ENCODE measurements around the gene GAB2.

DNA sequence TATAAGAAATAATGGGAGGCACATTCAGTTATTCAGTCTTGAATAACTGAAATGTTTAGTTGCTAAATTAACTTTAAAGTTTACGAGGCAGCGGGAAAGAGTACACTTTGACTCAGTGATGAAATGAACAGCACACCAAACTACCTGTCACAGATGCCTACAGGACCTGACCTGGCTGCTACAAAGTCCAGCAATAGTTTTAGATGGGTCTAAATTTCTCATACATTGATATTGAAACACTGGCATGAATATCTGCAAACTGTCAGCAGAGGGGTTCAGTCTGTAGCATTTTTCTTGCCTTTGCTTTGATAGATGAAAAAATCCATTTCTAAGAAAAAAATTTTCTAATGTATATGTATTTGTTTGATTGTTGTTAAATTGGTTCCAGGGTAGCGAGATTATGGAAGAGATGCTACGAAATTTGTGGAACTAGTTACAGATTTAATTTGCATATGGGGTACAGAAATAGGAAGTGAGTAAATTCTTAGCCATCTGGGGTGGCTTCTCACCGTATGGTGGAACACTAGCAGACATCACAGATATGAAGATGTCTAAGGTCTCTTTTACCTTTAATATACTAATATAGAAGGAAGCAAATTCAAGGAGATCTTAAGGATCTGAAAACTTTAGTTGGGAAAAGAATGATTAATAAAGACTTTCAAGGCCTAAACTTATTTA is 20.8 kb upstream of the GAB2 start:
- TF ChIP-seq, protein P1, sequence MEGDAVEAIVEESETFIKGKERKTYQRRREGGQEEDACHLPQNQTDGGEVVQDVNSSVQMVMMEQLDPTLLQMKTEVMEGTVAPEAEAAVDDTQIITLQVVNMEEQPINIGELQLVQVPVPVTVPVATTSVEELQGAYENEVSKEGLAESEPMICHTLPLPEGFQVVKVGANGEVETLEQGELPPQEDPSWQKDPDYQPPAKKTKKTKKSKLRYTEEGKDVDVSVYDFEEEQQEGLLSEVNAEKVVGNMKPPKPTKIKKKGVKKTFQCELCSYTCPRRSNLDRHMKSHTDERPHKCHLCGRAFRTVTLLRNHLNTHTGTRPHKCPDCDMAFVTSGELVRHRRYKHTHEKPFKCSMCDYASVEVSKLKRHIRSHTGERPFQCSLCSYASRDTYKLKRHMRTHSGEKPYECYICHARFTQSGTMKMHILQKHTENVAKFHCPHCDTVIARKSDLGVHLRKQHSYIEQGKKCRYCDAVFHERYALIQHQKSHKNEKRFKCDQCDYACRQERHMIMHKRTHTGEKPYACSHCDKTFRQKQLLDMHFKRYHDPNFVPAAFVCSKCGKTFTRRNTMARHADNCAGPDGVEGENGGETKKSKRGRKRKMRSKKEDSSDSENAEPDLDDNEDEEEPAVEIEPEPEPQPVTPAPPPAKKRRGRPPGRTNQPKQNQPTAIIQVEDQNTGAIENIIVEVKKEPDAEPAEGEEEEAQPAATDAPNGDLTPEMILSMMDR (IDR thresholded peaks at IDR 0.05), result no peak
- TF ChIP-seq POLR2AphosphoS5 (IDR thresholded peaks at IDR 0.05), result no peak

All from suprapubic skin (tissue), 3 donors.